ENCODE data around the gene MAP1B.

Gene MAP1B

DNA sequence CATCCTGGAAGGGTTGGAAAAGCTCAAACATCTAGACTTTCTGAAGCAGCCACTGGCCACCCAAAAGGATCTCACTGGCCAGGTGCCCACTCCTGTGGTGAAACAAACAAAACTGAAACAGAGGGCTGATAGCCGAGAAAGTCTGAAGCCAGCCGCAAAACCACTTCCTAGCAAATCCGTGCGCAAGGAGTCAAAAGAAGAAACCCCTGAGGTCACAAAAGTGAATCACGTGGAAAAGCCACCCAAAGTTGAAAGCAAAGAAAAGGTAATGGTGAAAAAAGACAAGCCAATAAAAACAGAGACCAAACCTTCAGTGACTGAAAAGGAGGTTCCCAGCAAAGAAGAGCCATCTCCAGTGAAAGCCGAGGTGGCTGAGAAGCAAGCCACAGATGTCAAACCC lies 87.6 kb downstream of the MAP1B start:
- DNase-seq (ENCODE audit: low read depth, low spot score): no peak

DNA sequence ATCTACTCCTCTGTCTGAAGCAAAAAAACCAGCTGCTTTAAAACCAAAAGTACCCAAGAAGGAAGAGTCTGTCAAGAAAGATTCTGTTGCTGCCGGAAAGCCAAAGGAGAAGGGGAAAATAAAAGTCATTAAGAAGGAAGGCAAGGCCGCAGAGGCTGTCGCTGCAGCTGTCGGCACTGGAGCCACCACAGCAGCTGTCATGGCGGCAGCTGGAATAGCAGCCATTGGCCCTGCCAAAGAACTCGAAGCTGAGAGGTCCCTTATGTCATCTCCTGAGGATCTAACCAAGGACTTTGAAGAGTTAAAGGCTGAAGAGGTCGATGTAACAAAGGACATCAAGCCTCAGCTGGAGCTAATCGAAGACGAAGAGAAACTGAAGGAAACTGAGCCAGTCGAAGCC lies 88.3 kb downstream of the MAP1B start:
- no peak for DNase-seq (ENCODE audit: low read depth, low spot score)

DNA sequence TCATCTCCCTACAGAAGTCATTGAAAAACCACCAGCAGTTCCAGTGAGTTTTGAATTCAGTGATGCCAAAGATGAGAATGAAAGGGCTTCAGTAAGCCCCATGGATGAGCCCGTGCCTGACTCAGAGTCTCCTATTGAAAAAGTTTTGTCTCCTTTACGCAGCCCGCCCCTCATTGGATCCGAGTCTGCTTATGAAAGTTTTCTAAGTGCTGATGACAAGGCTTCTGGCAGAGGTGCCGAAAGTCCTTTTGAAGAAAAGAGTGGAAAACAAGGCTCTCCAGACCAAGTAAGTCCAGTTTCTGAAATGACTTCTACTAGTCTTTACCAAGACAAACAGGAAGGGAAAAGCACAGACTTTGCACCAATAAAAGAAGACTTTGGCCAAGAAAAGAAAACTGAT lies 90.1 kb downstream of the MAP1B start:
- no peak for DNase-seq (ENCODE audit: low read depth, low spot score)

DNA sequence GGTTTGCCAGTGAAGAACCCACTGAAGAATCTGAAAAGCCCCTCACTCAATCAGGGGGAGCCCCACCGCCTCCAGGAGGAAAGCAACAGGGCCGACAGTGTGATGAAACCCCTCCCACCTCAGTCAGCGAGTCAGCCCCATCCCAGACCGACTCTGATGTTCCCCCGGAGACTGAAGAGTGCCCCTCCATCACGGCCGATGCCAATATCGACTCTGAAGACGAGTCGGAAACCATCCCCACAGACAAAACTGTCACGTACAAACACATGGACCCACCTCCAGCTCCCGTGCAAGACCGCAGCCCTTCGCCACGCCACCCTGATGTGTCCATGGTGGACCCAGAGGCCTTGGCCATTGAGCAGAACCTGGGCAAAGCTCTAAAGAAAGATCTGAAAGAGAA lies 92.4 kb downstream of the MAP1B start:
- DNase-seq (ENCODE audit: low read depth, low spot score): no peak

DNA sequence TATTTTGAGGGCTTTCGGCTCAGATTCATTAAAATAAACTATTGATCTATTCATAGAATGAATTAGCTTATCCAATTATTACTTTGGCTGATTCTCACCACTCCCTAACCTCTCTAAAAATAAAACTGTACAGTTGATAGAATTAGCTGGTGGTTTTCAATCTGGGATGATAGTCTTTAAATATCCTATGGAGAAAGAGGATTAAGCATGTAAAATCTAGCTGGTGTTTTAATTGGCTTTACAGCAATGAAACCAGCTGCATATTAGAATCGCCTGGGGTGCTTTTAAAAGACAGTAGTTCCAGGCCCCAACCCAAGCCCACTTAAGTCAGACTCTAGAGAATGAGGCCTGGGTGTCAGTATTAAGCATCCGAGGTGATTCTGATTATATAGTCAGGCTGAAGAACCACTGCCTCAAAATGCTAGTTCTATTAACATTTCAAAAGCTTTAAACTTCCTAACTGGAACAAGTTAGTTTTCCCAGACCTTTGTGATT lies 95.1 kb downstream of the MAP1B start:
- no peak for DNase-seq (ENCODE audit: low read depth, low spot score)

DNA sequence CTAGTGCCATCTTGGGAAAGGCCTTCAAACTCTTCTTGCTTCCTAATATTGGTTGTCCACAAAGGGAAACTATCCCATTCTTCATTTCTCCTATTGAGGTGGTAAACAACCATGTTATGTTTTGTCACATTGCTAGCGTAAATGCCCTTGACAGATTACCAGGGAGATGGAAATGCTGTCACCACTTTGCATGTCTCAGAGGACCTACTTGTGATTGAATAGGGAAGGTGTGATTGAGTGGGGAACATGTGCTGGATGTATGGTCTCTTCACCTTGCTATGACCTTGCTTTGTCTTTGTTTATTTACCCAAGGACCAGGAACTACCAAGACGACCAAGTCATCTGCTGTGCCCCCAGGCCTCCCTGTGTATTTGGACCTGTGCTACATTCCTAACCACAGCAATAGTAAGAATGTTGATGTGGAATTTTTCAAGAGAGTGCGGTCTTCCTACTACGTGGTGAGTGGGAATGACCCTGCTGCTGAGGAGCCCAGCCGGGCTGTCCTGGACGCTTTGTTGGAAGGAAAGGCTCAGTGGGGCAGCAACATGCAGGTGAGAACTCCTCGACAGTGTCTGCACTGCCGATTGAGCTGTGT lies 96.1 kb downstream of the MAP1B start:
- no peak for DNase-seq (ENCODE audit: low read depth, low spot score)

DNA sequence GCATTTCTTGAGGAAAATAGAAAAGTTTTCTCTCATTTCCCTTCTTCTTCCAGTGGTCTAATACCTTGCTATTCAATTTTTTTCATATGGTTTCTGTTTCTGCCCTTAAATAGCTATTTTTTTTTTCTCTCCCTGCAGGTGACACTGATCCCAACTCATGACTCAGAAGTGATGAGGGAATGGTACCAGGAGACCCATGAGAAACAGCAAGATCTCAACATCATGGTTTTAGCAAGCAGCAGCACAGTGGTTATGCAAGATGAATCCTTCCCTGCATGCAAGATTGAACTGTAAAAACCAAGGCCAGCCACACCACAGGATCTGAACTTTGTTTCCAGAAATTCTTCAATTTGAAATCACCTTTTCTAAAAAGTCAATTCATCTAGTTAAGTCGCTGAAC lies 97.7 kb downstream of the MAP1B start:
- DNase-seq (ENCODE audit: low read depth, low spot score): no peak

DNA sequence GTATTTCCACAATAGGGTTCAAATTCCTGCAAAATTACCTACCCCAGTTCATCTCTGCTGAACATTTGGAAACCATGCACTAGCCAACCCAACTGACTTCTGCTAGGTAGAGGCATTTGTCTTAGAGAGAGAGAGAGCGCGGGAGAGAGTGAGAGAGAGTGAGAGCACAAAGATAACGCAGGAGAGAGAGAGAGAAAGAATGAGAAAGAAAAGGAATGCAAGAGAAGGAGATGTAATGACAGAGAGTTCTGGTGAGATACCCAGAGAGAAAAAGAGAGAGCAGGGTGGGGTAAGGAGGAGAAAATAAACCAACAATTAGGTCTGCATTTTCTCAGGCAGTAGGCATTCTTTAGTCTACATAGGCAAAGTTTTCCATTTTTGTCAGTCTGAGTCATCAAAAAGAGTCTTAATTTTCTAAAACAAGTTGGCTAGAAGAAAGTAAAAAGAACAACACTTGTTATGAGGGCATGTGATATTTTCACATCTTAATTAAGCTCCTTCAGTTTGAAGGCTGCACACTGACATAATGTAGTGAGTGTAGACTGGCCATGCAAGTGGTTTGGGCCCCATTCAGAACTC lies 98.2 kb downstream of the MAP1B start:
- no peak for DNase-seq (ENCODE audit: low read depth, low spot score)

DNA sequence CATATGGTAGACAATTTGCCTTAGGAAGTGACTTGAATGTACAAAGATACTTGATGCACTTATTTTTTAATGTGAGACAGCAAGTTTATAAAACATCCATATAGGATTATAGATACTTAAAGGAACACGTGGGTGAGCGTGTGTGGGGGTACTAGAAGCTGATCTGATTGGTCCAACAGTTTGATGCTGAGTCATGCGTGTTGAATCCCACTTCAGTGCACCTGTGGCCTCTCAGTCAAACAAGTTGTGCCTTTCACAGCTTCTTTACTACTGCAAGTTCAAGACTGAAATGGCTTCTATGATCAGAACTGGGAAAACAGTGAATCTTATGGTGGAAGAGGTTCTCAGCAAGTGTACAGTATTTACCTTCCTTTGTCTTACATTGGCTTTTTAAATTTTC lies 98.9 kb downstream of the MAP1B start:
- DNase-seq (ENCODE audit: low read depth, low spot score): no peak

DNA sequence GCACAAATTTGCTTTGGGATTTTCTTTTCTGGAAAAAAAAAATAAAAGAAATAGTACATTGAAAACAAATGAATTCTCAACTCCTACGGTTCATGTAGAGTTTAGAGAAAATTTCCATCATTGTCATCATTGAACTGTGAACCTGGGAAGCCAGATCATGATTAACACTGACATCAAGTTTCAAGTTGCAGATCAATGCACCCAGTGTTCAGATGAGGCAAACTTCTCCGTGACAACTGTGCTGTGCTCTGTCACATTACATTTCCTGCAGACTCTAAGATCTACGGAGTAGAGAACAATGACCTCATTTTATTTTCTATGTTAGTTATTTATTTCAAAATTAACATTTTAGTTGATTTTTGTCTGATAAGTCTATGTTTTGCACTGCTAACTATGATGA lies 99.7 kb downstream of the MAP1B start:
- no peak for DNase-seq (ENCODE audit: low read depth, low spot score)

DNA sequence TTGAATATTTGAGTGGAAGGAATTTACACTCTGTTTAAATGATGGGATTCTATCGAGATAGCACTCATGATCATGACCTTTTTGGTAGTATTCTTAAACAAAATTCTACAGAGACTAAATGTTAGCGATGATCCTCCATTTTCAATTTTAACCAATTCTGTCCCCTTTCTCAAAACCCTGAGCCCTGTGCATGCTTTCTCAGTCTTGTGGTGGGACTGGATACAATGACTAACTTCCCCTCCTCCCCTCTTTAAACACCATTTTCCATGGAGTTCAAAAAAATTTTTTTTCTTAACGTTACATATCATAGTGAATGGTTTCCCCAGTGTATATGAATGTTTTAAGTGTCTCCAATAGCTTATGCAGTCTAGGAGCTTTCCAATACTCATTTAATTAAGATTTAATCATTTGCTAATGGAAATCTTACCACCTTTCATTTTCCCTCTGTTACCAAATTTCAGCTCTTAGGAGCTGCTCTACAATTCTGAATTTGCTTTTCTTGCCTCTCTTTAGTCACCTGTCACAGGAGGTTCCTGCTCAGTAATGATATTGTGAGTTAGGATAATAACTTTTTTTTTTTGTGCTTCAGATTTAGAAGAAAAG lies 101.2 kb downstream of the MAP1B start:
- no peak for DNase-seq (ENCODE audit: low read depth, low spot score)

DNA sequence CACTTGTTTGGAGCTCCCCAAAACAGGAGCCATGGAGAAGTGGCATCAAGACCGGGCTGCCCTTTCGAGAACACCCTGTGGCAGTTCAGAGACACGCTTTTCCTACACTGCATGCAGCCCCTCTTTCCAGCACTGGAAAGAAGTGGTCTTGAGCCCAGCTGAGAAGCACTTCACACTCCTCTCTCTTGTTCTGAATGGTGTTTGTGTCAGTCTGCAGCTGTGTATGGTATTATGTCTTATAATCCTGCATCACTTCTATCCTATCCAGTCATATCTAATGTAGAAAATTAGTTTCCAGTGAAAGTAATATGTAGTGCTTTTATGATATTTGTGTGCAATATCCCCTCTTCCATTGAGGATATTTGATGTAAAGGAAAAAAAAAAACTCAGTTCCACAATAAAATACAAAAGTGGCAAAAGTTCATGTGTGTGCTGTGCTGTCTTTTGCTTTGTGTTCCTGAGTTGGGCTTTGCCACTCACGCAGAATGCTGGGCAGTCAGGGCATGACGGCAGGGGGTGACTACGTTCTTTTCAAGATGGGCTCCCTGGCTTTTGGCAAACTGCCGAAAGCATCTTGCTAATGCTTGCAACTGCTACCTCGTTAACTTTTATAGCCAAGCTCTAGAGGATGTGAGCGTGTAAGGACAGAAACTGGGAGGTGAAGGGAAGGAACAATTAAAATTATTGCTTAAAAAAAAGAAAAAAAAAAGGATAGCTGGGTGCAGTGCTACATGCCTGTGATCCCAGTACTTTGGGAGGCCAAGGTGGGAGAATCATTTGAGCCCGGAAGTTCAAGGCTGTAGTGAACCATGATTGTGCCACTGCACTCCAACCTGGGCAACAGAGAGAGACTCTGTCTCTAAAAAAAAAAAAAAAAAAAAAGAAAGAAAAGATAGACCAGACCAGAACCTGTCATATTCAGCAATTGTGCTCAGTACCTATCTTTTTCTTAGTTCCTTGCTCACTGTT lies 102.2 kb downstream of the MAP1B start:
- DNase-seq (ENCODE audit: low read depth, low spot score): no peak

DNA sequence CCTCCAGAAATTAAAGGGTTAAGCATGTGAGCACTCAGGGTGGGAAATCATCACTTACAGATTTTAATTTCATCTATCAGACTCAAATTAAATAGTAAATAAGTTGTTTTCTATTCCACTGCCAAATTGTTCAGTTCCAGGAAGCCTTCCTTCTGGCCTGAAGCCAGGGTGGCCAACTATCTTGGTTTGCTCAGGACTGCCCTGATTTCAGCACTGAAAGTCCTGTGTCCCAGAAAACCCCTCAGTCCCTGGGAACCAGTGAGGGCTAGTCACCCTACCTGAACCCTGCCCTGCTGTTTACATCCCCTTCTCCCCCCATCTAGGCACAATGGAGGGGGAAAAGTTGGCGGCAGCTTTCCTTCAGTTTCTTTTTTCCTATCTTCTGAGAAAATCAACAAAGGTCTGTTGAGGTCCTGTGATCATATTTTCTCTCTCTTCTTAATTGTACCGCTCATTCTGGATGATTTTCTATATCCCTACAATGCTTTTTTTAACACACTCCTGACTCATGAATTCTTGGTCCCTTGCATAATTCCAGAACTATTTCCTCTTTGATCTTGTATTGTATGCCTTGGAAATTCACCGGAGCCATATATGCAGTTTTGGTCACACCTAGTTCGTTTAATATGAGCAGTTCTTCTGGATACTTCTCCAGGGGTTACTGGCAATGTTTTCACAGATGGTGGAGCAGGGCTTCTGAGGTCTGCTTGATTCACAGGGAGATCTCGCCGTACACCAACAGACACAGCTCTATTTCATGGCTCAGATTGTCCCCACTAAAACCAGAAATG lies 103.8 kb downstream of the MAP1B start:
- no peak for DNase-seq (ENCODE audit: low read depth, low spot score)

DNA sequence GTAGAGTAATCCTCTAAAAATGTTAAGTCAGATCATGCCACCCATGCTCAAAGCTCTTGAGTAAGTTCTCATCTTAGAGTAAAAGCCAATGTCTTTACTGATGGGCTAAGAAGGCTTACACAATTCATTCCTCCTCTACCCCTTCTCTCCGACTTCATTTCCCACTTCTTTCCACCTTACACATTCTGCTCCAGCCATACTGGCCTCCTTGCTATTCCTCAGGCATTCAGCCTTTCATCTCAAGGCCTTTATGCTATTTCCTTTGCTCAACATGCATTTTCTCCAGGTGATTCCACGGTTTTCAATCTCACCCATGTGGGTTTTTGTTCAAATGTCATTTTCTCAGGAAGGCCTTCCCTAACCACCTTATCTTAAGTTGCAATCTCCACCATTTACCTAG lies 104.9 kb downstream of the MAP1B start:
- DNase-seq (ENCODE audit: low read depth, low spot score): no peak

DNA sequence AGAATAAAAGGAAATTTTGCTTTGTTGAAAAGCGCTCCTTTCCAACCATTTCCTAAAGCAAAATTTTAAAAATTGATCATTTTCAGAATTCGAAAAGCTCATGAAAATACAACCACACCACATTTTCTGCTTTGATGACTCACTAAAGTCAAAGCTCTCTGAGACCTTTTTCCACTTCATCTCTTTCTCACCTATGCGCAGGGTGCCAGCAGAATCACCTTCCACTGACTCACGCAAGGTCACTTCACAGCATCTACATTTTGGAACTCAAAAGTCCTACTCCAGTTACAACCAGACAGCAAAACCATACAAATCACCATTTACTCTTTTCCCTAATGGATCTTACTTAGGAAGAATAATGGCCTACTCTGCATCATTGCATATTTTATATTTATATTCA lies 106.2 kb downstream of the MAP1B start:
- no peak for DNase-seq (ENCODE audit: low read depth, low spot score)

DNA sequence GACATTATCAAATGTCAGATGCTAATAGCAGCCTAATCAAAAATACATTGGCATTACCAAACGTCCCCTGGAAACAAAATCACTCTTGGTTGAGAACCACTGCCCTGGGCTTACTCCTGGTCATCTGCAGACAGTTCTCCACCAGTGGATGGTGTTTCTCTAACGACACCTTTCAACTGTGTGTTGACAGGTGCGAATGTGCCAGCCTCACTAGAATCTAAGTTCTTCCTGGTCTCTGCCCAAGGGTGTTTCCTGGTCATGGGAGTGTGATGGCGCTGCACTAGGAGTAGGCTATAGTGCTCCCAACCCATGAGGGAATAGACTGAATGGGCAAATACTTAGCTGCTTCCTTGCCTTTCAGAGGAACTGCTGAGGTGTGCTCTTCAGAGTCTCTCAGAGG lies 106.9 kb downstream of the MAP1B start:
- DNase-seq (ENCODE audit: low read depth, low spot score): no peak

DNA sequence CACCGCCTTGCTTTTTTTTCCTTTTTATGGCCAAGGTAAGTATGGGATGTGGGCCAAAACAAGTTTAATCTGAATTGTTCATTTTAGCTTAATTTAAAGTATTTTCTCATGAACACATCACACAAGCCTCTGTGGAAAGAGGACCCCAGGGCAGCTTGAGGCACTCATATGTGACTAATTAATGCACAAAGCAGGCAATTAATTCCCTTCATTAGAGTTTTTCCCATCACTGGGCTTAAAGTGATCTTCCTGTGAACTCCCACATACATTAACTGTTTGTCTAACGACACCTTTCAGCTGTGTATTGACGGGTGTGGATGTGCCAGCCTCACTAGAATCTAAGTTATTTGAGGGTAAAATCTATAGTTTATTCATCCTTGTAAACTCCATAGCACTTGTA lies 109.5 kb downstream of the MAP1B start:
- DNase-seq (ENCODE audit: low read depth, low spot score): no peak

DNA sequence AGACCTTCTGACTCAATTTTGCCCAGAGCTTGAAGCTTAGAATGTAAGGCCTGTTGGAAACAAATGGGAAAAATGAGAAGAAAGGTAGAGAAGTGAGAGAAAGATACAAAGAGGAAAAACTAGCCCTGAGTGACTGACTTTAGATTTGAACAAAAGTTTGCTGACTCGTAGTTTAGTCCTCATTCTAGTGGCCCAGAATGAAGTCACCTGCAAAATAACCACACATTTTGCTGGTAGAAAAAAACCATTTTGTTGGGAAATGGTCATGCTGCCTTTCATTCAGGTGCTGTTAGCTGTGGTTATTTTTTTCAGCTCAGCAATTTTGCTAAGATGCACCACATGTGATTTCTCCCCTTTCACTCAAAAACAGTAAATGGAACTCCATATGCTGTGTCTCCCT lies 113.8 kb downstream of the MAP1B start:
- DNase-seq (ENCODE audit: low read depth, low spot score): no peak

DNA sequence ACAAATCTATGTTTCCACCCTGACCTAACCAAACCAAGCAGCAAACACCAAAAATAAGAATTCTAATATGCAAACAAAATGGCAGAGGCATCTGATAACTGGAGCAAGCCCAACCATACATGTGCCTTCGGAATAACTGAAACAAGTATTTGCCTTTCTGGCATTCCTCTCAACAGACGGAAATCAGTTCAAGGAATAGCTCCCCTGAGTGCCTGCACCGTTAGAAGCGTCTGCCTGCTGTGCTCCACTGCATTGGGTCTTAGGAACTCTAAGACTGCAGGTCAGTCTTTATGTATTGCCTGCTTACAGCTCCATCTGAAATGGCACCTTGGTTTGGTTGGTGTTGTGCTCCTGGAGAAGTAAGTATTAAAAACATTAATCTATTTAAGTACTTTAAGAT lies 114.3 kb downstream of the MAP1B start:
- DNase-seq (ENCODE audit: low read depth, low spot score): no peak

DNA sequence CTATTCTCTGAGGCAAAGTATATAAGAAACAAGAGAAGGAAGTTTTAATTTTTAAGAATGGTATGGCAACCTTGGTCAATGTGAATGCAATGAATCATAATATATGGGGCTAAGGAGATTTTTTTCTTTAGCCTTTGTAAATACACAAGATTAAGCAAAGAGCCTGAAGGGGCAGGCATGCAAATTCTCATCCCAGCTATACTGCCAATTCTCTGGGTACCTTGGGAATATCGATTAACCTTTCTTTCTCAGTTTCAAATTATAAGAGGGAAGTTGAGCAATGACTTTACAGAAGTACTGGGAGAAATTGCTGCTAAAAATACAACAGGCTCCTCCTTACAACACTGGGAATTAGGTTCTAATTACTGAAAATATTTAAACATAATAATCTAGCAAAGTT lies 115.2 kb downstream of the MAP1B start:
- no peak for DNase-seq (ENCODE audit: low read depth, low spot score)

DNA sequence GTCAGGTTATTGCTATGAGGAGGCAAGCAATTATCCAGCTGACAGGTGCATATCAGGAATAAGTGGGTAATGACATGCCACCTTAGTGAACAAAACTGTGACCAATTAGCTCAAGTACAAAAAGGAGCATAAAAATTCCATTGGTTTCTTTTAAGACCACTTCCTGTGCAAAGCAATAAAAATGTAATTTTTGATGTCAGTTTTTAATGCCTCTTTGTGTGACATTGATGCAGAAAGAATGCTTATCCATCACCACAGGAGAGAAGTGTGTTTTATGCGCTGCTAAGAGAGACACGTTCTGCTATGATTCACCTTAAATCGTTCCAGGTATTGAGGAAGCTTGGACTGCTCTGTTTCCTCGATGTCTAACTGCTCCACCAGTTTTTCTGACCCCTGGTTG lies 116.1 kb downstream of the MAP1B start:
- DNase-seq (ENCODE audit: low read depth, low spot score): no peak
